GM18870 (cell line): ENCODE measurements around the gene BTBD7.
"Not testable (repeated sequence)": the region's sequence is repeated elsewhere in the genome, so short reads cannot be mapped to it uniquely, and the experiment has no call there.

ENCODE experiments used
- ATAC-seq: cut with Tn5 transposase; IDR thresholded peaks from one replicate; pipeline ENCODE4 v1.9.1; 2021; ENCODE audit warnings: moderate library complexity; ENCODE audit not compliant: unreplicated experiment

Gene BTBD7

GRCh38 chr14:93332853-93333630, at the start of gene BTBD7:
BTBD7 (minus strand) TSS chr14:93333036; CDS start chr14:93296051, 36,985 bp downstream.
- peak; percentile 38 for ATAC-seq

GRCh38 chr14:93381644-93382043, 48.8 kb upstream of the BTBD7 start:
- no peak for ATAC-seq

GRCh38 chr14:93379831-93380230, 47.0 kb upstream of the BTBD7 start:
- ATAC-seq: no peak

GRCh38 chr14:93375673-93376156, 42.9 kb upstream of the BTBD7 start:
- peak; percentile 91 for ATAC-seq

GRCh38 chr14:93369713-93370266, 37.0 kb upstream of the BTBD7 start:
- ATAC-seq: peak; percentile 70

- no peak for ATAC-seq
Observed at GRCh38 chr14:93368996-93369712, 36.3 kb upstream of the BTBD7 start.

- not testable (repeated sequence) for ATAC-seq
Observed at GRCh38 chr14:93354873-93355272, 22.0 kb upstream of the BTBD7 start.

GRCh38 chr14:93348292-93348691, 15.5 kb upstream of the BTBD7 start:
- ATAC-seq: no peak

GRCh38 chr14:93347850-93348249, 15.0 kb upstream of the BTBD7 start:
- ATAC-seq: no peak

GRCh38 chr14:93346926-93347721, 14.3 kb upstream of the BTBD7 start, which contains the start of gene COX8C:
COX8C (plus strand) TSS chr14:93347182; CDS start chr14:93347269, 87 bp downstream.
- no peak for ATAC-seq

GRCh38 chr14:93343797-93344196, 11.0 kb upstream of the BTBD7 start:
- no peak for ATAC-seq

- no peak for ATAC-seq
Observed at GRCh38 chr14:93343266-93343665, 10.4 kb upstream of the BTBD7 start.

- no peak for ATAC-seq
Observed at GRCh38 chr14:93337884-93338283, 5.0 kb upstream of the BTBD7 start.

GRCh38 chr14:93337143-93337753, 4.4 kb upstream of the BTBD7 start:
- no peak for ATAC-seq

GRCh38 chr14:93333631-93334103, 831 bp upstream of the BTBD7 start:
- no peak for ATAC-seq

GRCh38 chr14:93332397-93332852, 411 bp downstream of the BTBD7 start:
- peak; percentile 34 for ATAC-seq

GRCh38 chr14:93331728-93332396, 974 bp downstream of the BTBD7 start:
- ATAC-seq: peak; percentile 10

- no peak for ATAC-seq
Observed at GRCh38 chr14:93331002-93331727, 1.7 kb downstream of the BTBD7 start.

GRCh38 chr14:93330609-93331000, 2.2 kb downstream of the BTBD7 start:
- ATAC-seq: no peak
